ENCODE data around the gene OR5T1.

GRCh38 chr11:56296898-56297297 lies 22.9 kb downstream of the OR5T1 start:
- no peak for TF ChIP-seq CTCF (conservative IDR thresholded peaks at IDR 0.05)
- TF ChIP-seq EZH2 (IDR thresholded peaks at IDR 0.05; ENCODE audit: low read depth): no peak
